ENCODE data around the gene LNPEP.

The LNPEP gene

DNA sequence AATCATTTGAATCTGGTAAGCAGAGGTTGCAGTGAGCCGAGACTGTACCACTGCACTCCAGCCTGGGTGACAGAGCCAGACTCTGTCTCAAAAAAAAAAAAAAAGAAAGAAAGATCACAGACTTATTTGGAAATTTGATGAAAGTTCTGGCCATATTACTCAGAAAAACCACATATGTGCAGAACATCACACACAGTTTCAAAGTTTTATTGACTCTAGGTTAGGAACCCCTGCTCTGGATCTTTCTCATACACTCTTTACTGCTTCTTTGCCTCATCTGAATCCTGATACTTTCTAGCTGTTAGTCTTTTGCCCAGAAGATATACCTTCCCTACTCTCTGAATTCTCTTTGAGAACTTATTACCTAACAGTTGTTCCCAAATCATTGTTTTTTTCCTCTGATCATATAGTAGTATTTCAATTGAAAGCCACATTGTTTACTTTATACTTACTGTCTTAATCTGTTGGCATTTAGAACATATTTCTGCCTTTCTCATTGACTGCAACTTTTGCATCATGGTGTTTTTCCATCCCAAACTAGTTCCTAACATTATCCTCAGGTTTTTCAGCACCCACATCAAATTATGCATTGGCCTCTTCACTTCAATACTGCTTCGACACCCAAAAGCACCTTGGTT, 68.7 kb downstream of the LNPEP start:
- DNase-seq, result no peak

GRCh38 chr5:97006454-97007060, 70.7 kb downstream of the LNPEP start:
- DNase-seq, result no peak

GRCh38 chr5:97009212-97009898, 73.5 kb downstream of the LNPEP start:
- DNase-seq, result peak; percentile 1

- no peak for DNase-seq
These were observed 74.0 kb downstream of the LNPEP start for GRCh38 chr5:97009921-97010320.

- DNase-seq, result peak; percentile 8
These were observed 74.7 kb downstream of the LNPEP start for GRCh38 chr5:97010606-97011005.

DNA sequence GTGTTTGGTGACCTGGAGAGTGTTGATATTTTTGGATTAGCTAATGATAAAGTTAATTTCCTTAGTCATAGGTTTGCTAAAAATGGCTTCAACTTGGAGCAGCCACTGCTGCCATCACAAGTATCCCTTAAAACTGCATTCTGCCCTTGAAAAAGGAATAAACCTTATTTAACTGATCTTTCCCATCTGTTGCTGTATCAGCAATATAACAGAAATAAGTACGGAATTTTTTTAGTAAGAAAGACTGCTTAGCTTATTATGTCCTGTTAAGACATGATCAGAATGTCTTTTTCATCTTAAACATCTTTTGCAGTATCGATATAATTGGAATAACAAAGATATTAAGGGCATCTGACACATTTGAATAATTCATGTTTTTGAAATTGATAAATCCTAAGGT, 75.7 kb downstream of the LNPEP start:
- DNase-seq, result no peak

GRCh38 chr5:97019435-97020117, 83.7 kb downstream of the LNPEP start:
- no peak for DNase-seq

DNA sequence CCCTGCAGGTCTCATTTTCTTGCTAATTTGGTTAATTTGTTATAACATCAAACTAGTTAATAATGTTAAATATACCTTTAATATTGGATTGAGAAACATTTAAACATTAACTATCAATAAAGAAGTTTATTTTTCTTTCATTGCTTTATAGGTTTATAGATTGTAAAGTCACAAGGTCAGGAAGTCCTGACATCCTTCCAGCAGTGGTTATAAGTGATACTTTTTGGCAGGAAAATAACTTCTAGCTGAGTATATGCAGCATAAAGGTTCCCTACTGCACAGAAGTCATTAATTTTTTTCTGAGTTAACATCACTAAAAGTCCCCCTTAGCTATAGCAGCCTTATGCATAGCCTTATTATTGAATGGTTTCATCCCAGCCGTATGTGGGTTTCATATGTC, 85.5 kb downstream of the LNPEP start:
- DNase-seq, result no peak

DNA sequence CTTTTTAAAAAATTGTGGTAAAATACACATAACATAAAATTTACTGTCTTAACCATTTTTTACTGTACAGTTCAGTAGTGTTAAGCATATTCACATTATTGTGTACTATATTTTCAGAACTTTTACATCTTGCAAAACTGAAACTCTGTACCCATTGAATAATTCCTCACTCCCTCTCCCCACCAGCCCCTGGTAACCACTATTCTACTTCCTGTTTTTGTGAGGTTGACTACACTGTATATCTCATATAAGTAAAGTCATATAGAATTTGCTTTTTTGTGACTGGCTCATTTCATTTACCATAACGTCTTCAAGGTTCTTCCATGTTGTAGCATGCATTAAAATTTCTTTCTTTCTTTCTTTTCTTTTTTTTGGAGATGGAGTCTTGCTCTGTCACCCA, 87.0 kb downstream of the LNPEP start:
- DNase-seq, result no peak

- no peak for DNase-seq
These were observed 90.8 kb downstream of the LNPEP start for GRCh38 chr5:97026721-97027120.

DNA sequence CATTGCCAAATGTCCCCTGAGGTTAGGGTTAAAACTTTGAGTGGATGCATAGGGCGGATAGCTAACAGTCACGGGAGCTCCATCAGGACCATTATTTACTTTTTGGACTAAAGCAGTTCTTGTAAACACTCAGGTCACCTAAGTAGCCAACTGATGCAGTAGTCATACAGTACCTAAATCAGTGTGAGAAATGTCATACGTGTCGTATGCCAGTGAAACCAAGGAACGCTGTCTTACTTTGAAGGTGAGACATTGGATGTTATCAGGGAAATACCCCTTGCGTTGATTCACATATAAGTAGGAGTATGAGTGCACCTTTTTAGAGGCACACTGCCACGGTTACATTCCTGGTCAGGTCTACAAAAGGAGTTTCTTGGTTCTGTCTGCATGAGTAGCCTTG, 101.9 kb downstream of the LNPEP start:
- DNase-seq, result no peak

DNA sequence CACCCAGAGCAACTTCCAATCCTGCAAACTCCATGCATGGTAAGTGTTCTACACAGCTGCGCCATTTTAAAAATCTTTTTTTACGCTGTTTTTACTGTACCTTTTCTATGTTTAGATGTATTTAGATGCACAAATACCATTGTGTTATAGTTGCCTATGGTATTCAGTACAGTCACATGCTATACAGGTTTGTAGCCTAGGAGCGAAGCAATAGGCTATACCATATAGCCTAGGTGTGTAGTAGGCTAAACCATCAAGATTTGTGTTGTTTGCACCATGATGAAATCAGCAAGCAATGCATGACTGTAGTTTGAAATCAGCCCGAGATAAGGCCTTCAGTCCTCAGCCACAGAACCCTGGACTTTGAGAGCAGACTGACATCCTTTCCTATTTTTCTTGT, 105.4 kb downstream of the LNPEP start:
- DNase-seq, result no peak

GRCh38 chr5:97042996-97043395, 107.1 kb downstream of the LNPEP start:
- DNase-seq, result no peak

DNA sequence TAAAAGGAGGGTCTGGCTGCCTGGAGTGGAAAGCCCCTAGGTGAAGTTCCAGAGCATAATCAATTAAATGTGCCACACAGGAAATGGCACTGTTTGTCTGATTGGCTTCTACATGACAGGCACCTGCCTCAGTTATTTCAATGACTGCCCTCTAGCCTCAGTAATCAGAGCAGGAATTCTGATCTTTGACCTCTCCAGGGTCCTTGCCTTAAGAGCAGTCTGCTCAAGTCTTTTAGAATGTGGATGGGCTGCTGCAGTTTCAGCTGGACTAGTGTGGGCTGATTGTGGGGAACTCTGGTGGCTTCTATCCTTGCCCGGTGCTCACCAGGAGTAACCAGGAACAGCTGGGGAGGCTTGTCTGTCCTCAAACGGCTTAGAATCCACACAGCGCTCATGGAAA, 107.6 kb downstream of the LNPEP start:
- DNase-seq, result no peak

DNA sequence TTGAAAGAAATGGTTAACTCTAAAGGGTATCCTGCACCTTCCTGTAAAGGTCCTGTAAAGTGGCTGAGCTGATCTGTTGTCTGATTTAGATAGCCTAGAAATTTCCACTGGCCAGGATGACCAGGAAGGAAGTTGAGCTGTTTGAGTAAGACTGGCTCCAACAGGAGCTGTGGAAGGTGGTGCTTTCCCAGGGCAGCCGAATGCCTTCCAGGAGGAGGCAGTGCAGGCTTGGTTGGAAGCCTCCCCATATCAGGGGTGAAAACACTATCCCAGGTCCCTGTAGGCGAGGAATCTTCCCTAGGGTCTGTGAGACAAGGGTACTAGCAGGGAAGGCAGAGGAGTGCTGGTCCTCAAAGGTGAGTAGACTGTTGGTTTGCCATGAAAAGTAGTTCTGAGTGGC, 108.2 kb downstream of the LNPEP start:
- no peak for DNase-seq

GRCh38 chr5:97046270-97046982, 110.5 kb downstream of the LNPEP start:
- no peak for DNase-seq

DNA sequence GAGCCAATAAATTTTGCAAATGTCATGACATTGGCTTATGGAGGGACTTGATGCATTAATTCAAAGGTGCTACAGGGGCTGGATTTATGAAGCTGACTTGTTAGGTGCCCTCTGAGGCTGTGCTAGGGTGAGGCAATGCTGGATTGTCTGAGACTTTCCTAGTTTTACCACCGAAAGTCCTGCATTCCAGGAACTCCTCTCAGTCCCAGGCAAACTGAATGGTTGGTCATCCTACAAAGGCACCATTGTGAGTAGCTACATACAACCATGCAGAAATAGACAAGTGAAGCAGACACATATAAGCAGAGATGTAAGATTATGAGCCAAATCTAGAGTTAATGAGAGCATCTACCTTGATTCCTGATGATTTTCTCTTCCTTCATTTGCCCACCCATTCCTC, 111.2 kb downstream of the LNPEP start:
- no peak for DNase-seq

GRCh38 chr5:97049175-97049574, 113.3 kb downstream of the LNPEP start:
- DNase-seq, result no peak

GRCh38 chr5:97056263-97056662, 120.4 kb downstream of the LNPEP start:
- no peak for DNase-seq

- DNase-seq, result no peak
These were observed 126.2 kb downstream of the LNPEP start for GRCh38 chr5:97062046-97062445.

GRCh38 chr5:97063251-97063650, 127.4 kb downstream of the LNPEP start:
- no peak for DNase-seq

- no peak for DNase-seq
These were observed 129.6 kb downstream of the LNPEP start for GRCh38 chr5:97065475-97065874.

GRCh38 chr5:97067296-97067850, 131.5 kb downstream of the LNPEP start:
- DNase-seq, result no peak

All from NCI-H1694 treated with DMSO at 0.1 percent for 48 hours (cell line).